ENCODE measurements around the gene ADAM8. TPM values are rescaled to one million over a fixed set of nuclear protein-coding genes. Genes with fewer than 3 reads are reported as not detected.

ADAM8 gene
- total and polyA plus RNA-seq, 10 of the 15 experiments (the other 5 are each of a cell fraction or from before 2014, with no cell fraction given) = 0.37 to 92.7 (median 21.7) TPM

- CTCF ChIA-PET = interaction anchor here (2.8 kb wide), 1 partner anchor 16 kb away, joined by 14 read pairs; no protein-coding TSS in a partner anchor
- TF ChIP-seq POLR2AphosphoS5 (IDR thresholded peaks at IDR 0.05; ENCODE audit: low read length) = no peak
- TF ChIP-seq POU2F2 (IDR thresholded peaks at IDR 0.05; ENCODE audit: borderline replicate concordance, low read depth, low read length) = no peak
- TF ChIP-seq EED (IDR thresholded peaks at IDR 0.05; ENCODE audit: low read depth) = no peak
- no peak for TF ChIP-seq HDGF (IDR thresholded peaks at IDR 0.05)
- no peak for TF ChIP-seq BHLHE40 (IDR thresholded peaks at IDR 0.05; ENCODE audit: borderline replicate concordance in 1 of 2, low read depth in 2 of 2, low read length in 1 of 2)
- no peaks in the 10 kb centered on the region for H3K27me3 ChIP-seq (replicated peaks in 1 of 2; ENCODE audit: control insufficient read depth in 2 of 2, insufficient read depth in 2 of 2, low read length in 1 of 2)
- POLR2A ChIA-PET = no interaction called here
- H3K4me3 ChIP-seq = no peak overlapping the region
- H3K4me2 ChIP-seq (ENCODE audit: control insufficient read depth, insufficient read depth) = no peak overlapping the region
- H3K9me3 ChIP-seq (replicated peaks; ENCODE audit: control insufficient read depth, insufficient read depth, low read length) = no peaks in the 10 kb centered on the region
- RAD21 ChIA-PET (ENCODE audit: unreplicated experiment) = no interaction called here
- intact Hi-C loops (cut with micrococcal nuclease; ENCODE audit: unreplicated experiment) (no loop called here), in situ Hi-C loops (cut with MboI) (no loop called here)
- H3K79me2 ChIP-seq (ENCODE audit: control insufficient read depth, insufficient read depth, low read length) = peaks cover 6% of the 10 kb centered on the region
- ATAC-seq (no peak), FAIRE-seq (no peak), DNase-seq (ENCODE audit: low read depth, low spot score) (no peak)
- SMC1A ChIA-PET (ENCODE audit: uncharacterized antibody, unreplicated experiment) = no interaction called here
- H3K9ac ChIP-seq (ENCODE audit: control insufficient read depth, insufficient read depth, low read length) = no peak overlapping the region
- H3K27ac ChIP-seq (ENCODE audit: control insufficient read depth, insufficient read depth) = no peak overlapping the region
- WGBS (ENCODE audit: insufficient coverage, insufficient replicate concordance, low lambda C conversion rate, missing lambda C conversion rate) = 76% methylated on average over 4 of the region's 4 CpGs
- H2AFZ ChIP-seq (ENCODE audit: control insufficient read depth, low read depth, low read length) = no peak overlapping the region
- H3K36me3 ChIP-seq (ENCODE audit: control insufficient read depth in 2 of 2, insufficient read depth in 2 of 2, low read length in 1 of 2) = peaks cover 0 to 4% of the 10 kb centered on the region in 2 experiments; a peak in 3 of 4 replicates
- no peaks in the 10 kb centered on the region for H4K20me1 ChIP-seq (ENCODE audit: control insufficient read depth, insufficient read depth)
- 0 out of 2 replicates have a peak, but pooled peaks cover 4% of the 10 kb centered on the region for H3K4me1 ChIP-seq (ENCODE audit: control insufficient read depth, insufficient read depth, low read length)
- no TSS peak for BruUV-seq (replicated peaks)
These were observed 36.5 kb upstream of the ADAM8 start for GRCh38 chr10:133313192-133313591.

DNA sequence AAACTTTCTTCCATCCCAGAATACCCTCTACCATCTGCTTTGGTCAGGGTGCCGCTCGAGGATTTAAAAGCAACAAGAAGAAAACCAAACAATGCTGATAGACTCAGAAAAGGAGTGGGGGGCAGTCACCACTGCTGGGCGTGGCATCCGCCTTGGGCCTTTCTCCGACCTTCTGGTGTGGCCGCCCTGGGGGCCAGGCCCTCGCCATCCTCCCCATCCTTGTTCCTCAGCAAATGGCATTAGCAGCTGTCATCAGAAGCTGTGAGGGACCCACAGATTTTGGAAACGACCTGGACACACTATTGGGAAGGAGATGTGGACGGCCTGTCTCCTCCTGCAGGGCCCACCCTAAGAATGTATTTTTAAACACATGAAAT lies 36.1 kb upstream of the ADAM8 start:
- WGBS (ENCODE audit: insufficient coverage, insufficient replicate concordance, low lambda C conversion rate, missing lambda C conversion rate) = 88% methylated on average over 9 of the region's 9 CpGs
- H3K27ac ChIP-seq (ENCODE audit: control insufficient read depth, insufficient read depth) = no peak overlapping the region
- no peaks in the 10 kb centered on the region for H3K9me3 ChIP-seq (replicated peaks; ENCODE audit: control insufficient read depth, insufficient read depth, low read length)
- no peaks in the 10 kb centered on the region for H4K20me1 ChIP-seq (ENCODE audit: control insufficient read depth, insufficient read depth)
- BruUV-seq (replicated peaks) = no TSS peak
- ChIA-PET CTCF (no interaction called here), SMC1A (ENCODE audit: uncharacterized antibody, unreplicated experiment) (no interaction called here), RAD21 (ENCODE audit: unreplicated experiment) (no interaction called here), POLR2A (no interaction called here)
- intact Hi-C loops (cut with micrococcal nuclease; ENCODE audit: unreplicated experiment) = no loop called here
- H3K9ac ChIP-seq (ENCODE audit: control insufficient read depth, insufficient read depth, low read length) = no peak overlapping the region
- peaks cover 0 to 4% of the 10 kb centered on the region in 2 experiments; a peak in 3 of 4 replicates for H3K36me3 ChIP-seq (ENCODE audit: control insufficient read depth in 2 of 2, insufficient read depth in 2 of 2, low read length in 1 of 2)
- DNase-seq (ENCODE audit: low read depth, low spot score) (no peak), FAIRE-seq (no peak), ATAC-seq (no peak)
- in situ Hi-C loops (cut with MboI) = no loop called here
- 0 out of 2 replicates have a peak, but pooled peaks cover 4% of the 10 kb centered on the region for H3K4me1 ChIP-seq (ENCODE audit: control insufficient read depth, insufficient read depth, low read length)
- H3K27me3 ChIP-seq (replicated peaks in 1 of 2; ENCODE audit: control insufficient read depth in 2 of 2, insufficient read depth in 2 of 2, low read length in 1 of 2) = no peaks in the 10 kb centered on the region
- no peak overlapping the region for H3K4me2 ChIP-seq (ENCODE audit: control insufficient read depth, insufficient read depth)
- H2AFZ ChIP-seq (ENCODE audit: control insufficient read depth, low read depth, low read length) = no peak overlapping the region
- H3K4me3 ChIP-seq = no peak overlapping the region
- peaks cover 10% of the 10 kb centered on the region for H3K79me2 ChIP-seq (ENCODE audit: control insufficient read depth, insufficient read depth, low read length)
- TF ChIP-seq SIX5 (IDR thresholded peaks at IDR 0.05; ENCODE audit: low read depth, low read length, severe bottlenecking) (no peak), NFYB (IDR thresholded peaks at IDR 0.05; ENCODE audit: insufficient read depth, low read depth, low read length) (no peak), PAX5 (IDR thresholded peaks at IDR 0.05; ENCODE audit: borderline replicate concordance, low read depth, low read length) (no peak), ZNF217 (IDR thresholded peaks at IDR 0.05) (no peak), RFX5 (IDR thresholded peaks at IDR 0.05; ENCODE audit: low read depth, low read length) (no peak), ATF7 (IDR thresholded peaks at IDR 0.05; ENCODE audit: low read depth) (no peak), BHLHE40 (IDR thresholded peaks at IDR 0.05; ENCODE audit: borderline replicate concordance in 1 of 2, low read depth in 2 of 2, low read length in 1 of 2) (no peak), JUNB (IDR thresholded peaks at IDR 0.05) (no peak), BRCA1 (IDR thresholded peaks at IDR 0.05; ENCODE audit: low read depth, low read length) (no peak), GATAD2B (conservative IDR thresholded peaks at IDR 0.05; ENCODE audit: low read depth) (no peak), FOS (IDR thresholded peaks at IDR 0.05; ENCODE audit: borderline replicate concordance, extremely low read depth, insufficient read length) (no peak)
- TF ChIP-seq, protein P1, sequence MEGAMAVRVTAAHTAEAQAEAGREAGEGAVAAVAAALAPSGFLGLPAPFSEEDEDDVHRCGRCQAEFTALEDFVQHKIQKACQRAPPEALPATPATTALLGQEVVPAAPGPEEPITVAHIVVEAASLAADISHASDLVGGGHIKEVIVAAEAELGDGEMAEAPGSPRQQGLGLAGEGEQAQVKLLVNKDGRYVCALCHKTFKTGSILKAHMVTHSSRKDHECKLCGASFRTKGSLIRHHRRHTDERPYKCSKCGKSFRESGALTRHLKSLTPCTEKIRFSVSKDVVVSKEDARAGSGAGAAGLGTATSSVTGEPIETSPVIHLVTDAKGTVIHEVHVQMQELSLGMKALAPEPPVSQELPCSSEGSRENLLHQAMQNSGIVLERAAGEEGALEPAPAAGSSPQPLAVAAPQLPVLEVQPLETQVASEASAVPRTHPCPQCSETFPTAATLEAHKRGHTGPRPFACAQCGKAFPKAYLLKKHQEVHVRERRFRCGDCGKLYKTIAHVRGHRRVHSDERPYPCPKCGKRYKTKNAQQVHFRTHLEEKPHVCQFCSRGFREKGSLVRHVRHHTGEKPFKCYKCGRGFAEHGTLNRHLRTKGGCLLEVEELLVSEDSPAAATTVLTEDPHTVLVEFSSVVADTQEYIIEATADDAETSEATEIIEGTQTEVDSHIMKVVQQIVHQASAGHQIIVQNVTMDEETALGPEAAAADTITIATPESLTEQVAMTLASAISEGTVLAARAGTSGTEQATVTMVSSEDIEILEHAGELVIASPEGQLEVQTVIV (IDR thresholded peaks at IDR 0.05; ENCODE audit: borderline replicate concordance, partially characterized antibody) = no peak
- TF ChIP-seq, protein P2, sequence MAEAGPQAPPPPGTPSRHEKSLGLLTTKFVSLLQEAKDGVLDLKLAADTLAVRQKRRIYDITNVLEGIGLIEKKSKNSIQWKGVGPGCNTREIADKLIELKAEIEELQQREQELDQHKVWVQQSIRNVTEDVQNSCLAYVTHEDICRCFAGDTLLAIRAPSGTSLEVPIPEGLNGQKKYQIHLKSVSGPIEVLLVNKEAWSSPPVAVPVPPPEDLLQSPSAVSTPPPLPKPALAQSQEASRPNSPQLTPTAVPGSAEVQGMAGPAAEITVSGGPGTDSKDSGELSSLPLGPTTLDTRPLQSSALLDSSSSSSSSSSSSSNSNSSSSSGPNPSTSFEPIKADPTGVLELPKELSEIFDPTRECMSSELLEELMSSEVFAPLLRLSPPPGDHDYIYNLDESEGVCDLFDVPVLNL (IDR thresholded peaks at IDR 0.05; ENCODE audit: low read depth, low read length) = no peak
